Transverse colon (tissue), 4 donors: ENCODE measurements around the gene RNF212. TPM values are rescaled to one million over a fixed set of nuclear protein-coding genes. Genes with fewer than 3 reads are reported as not detected.

Experiments
- DNase-seq: peaks from one replicate; pipeline ENCODE4 v3.0.0-alpha.2; 2019
- H3K27ac ChIP-seq, 4 donors: fragments of 200-600 bp; sonication (generic); 2 replicates each; pipeline ENCODE4 v1.5.1; 2016 to 2018; ENCODE audit warnings: inconsistent platforms in 4 of 4
- H3K27me3 ChIP-seq: fragments of 200-600 bp; sonication (generic); 2 replicates; pipeline ENCODE4 v1.5.1; 2017; ENCODE audit warnings: inconsistent platforms
- H3K36me3 ChIP-seq, 4 donors: fragments of 200-600 bp; sonication (generic); 2 replicates each; pipeline ENCODE4 v1.5.1; 2017 to 2019; ENCODE audit warnings: inconsistent platforms in 4 of 4
- H3K4me1 ChIP-seq, 4 donors: fragments of 200-600 bp; sonication (generic); 2 replicates each; pipeline ENCODE4 v1.5.1; 2017 to 2020; ENCODE audit warnings: inconsistent platforms in 4 of 4
- H3K4me3 ChIP-seq, 4 donors: fragments of 200-600 bp; sonication (generic); 1 replicate in 1 of 4; 2 replicates in 3 of 4; pipeline versions ENCODE4 v1.5.1 to v1.6.1; 2017 to 2019; ENCODE audit warnings: inconsistent platforms in 4 of 4
- H3K9me3 ChIP-seq, 2 donors: fragments of 200-600 bp; sonication (generic); 2 replicates each; pipeline ENCODE4 v1.5.1; 2017 to 2019; ENCODE audit warnings: inconsistent platforms in 2 of 2
- EP300 ChIP-seq: sonication (generic); formaldehyde crosslinking; IDR thresholded peaks from one replicate; pipeline ENCODE4 v1.6.1; 2017; ENCODE audit warnings: antibody characterized with exemption, low read depth
- POLR2A ChIP-seq: fragments of 450-650 bp; IDR thresholded peaks from one replicate; pipeline ENCODE4 v1.6.1; 2016; ENCODE audit warnings: antibody characterized with exemption, mild to moderate bottlenecking, moderate library complexity
- POLR2AphosphoS5 ChIP-seq, 3 donors: sonication (generic); formaldehyde crosslinking; IDR thresholded peaks; one replicate each; pipeline ENCODE4 v1.6.1; 2016; ENCODE audit warnings: antibody characterized with exemption in 3 of 3
- WGBS, 2 donors: methylation state at CpG; one replicate each; pipeline ENCODE4 v1.1.5; 2018; ENCODE audit warnings: low coverage in 1 of 2; 5-methylcytosine and 5-hydroxymethylcytosine counted together
- in situ Hi-C, 4 donors: fragments of 200-750 bp; cut with MboI; loops; one replicate each; pipeline versions ENCODE4 v1.15.0 to v1.15.1; 2017; ENCODE audit warnings: low sequenced_read_pairs in 3 of 4, low pct_ligation_motif_present in 1 of 4, low pct_unique_long_range_greater_than_20kb in 1 of 4
- intact Hi-C: fragments of 100-400 bp; cut with DNase I; formaldehyde crosslinking; loops from one replicate; pipeline ENCODE4 v1.15.1; 2023; ENCODE audit warnings: low total_unique reads
- total RNA-seq, 4 donors: library from RNA; depleted of rRNA; stranded (reverse); fragments of >200 nt; gene quantifications; one replicate each; pipeline ENCODE4 v1.1.0, GENCODE V29; 2016
- TF ChIP-seq, protein P1 (sequence below), 5 experiments: fragments of 200-600 bp in 3 of 5; fragments of 450-650 bp in 2 of 5; sonication (generic) in 3 of 5; IDR thresholded peaks; 1 replicate in 2 of 5; 2 replicates in 3 of 5; pipeline ENCODE4 v1.5.1; 2016 to 2017; ENCODE audit warnings: antibody characterized with exemption in 5 of 5, inconsistent platforms in 3 of 5, mild to moderate bottlenecking in 2 of 5, moderate library complexity in 1 of 5

The RNF212 gene
- total RNA-seq, 4 donors from 2014 or later, result 2.5 to 9.1 TPM; not detected in 2

GRCh38 chr4:1035510-1035909, 77.9 kb downstream of the RNF212 start:
- intact Hi-C loops, result no loop called here
- in situ Hi-C loops, result no loop called here
- DNase-seq, result peak; percentile 38
- Histone ChIP-seq H3K9me3 (no peaks in the 10 kb centered on the region), H3K27me3 (peaks cover 48% of the 10 kb centered on the region), H3K36me3 (no peaks in the 10 kb centered on the region), H3K27ac (no peak overlapping the region), H3K4me1 (peaks cover 0 to 28% (median 11%) of the 10 kb centered on the region in 4 donors), H3K4me3 (no peak overlapping the region)
- TF ChIP-seq, protein P1, sequence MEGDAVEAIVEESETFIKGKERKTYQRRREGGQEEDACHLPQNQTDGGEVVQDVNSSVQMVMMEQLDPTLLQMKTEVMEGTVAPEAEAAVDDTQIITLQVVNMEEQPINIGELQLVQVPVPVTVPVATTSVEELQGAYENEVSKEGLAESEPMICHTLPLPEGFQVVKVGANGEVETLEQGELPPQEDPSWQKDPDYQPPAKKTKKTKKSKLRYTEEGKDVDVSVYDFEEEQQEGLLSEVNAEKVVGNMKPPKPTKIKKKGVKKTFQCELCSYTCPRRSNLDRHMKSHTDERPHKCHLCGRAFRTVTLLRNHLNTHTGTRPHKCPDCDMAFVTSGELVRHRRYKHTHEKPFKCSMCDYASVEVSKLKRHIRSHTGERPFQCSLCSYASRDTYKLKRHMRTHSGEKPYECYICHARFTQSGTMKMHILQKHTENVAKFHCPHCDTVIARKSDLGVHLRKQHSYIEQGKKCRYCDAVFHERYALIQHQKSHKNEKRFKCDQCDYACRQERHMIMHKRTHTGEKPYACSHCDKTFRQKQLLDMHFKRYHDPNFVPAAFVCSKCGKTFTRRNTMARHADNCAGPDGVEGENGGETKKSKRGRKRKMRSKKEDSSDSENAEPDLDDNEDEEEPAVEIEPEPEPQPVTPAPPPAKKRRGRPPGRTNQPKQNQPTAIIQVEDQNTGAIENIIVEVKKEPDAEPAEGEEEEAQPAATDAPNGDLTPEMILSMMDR (IDR thresholded peaks at IDR 0.05), result peak in 1 of 5 experiments; percentile 38
- TF ChIP-seq POLR2A, result no peak
- TF ChIP-seq EP300, result no peak
- WGBS, 2 donors, result 43% methylated on average over 24 of the region's 26 CpGs; no CpG with 5 or more reads in 1 of the 2 donors

GRCh38 chr4:1033840-1034551, 79.4 kb downstream of the RNF212 start:
- intact Hi-C loops, result no loop called here
- Histone ChIP-seq H3K36me3 (no peaks in the 10 kb centered on the region), H3K4me3 (peak overlapping the region in 1 of 4 donors; percentile 5), H3K9me3 (no peaks in the 10 kb centered on the region), H3K4me1 (peaks cover 0 to 23% (median 15%) of the 10 kb centered on the region in 4 donors), H3K27me3 (peaks cover 63% of the 10 kb centered on the region), H3K27ac (peak overlapping the region in 1 of 4 donors; percentile 11)
- in situ Hi-C loops, result no loop called here
- TF ChIP-seq POLR2A (no peak), POLR2AphosphoS5 (IDR thresholded peaks at IDR 0.05) (no peak), EP300 (no peak)
- TF ChIP-seq, protein P1 (IDR thresholded peaks at IDR 0.05), result no peak
- 25% methylated on average over 34 of the region's 35 CpGs; no CpG with 5 or more reads in 1 of the 2 donors for WGBS, 2 donors
- DNase-seq, result no peak

DNA sequence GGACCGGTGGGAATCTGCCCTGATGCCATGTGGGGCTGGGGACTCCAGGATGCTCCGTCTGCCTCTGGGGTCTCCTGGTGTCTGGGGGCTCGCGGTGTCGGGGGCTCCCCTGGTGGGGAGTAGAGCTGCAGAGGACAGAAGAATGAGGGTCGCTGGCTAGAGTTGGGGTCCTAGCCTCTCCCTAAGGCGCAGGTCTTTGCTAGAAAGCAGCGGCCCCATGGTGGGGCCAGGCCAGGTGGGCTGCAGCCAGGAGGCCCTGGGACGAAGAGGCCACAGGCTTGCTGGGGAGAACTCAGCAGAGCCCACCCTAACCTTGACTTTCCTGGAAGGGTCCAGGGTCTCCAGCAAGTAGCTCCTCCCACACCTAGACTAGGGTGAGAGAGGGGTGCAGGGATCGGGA, 80.5 kb downstream of the RNF212 start:
- in situ Hi-C loops, result no loop called here
- intact Hi-C loops, result no loop called here
- WGBS, 2 donors, result 73 to 90% methylated on average over 4 to 10 of the region's 10 CpGs

More for the DNA sequence above, 80.5 kb downstream of the RNF212 start:
- H3K27me3 ChIP-seq, result peaks cover 73% of the 10 kb centered on the region
- H3K36me3 ChIP-seq, result no peaks in the 10 kb centered on the region
- H3K4me3 ChIP-seq, result no peak overlapping the region
- peaks cover 0 to 23% (median 15%) of the 10 kb centered on the region in 4 donors for H3K4me1 ChIP-seq
- no peak overlapping the region for H3K27ac ChIP-seq
- TF ChIP-seq EP300, result no peak
- no peak for TF ChIP-seq POLR2AphosphoS5 (IDR thresholded peaks at IDR 0.05)
- TF ChIP-seq, protein P1 (IDR thresholded peaks at IDR 0.05), result no peak
- TF ChIP-seq POLR2A, result no peak
- no peaks in the 10 kb centered on the region for H3K9me3 ChIP-seq
- no peak for DNase-seq
